Activated B cell treated with CpG ODN at 0.5 μM for 24 hours (primary cell): Measurements from ENCODE around the gene EPB41L4A. TPM values are rescaled to one million over a fixed set of nuclear protein-coding genes. Genes with fewer than 3 reads are reported as not detected.

ENCODE experiments used
- ATAC-seq: fragments of 200-7000 bp; cut with Tn5 transposase; one replicate; pipeline ENCODE4 v1.10.0; 2021; ENCODE audit warnings: low read depth, mild to moderate bottlenecking, moderate library complexity
- CTCF ChIA-PET: fragments of 350-600 bp; sonication (Branson Sonifier 250); formaldehyde crosslinking; loops from one replicate; lab custom pipeline; 2021; ENCODE audit warnings: antibody characterized with exemption; lab: Charles Lee
- POLR2A ChIA-PET: fragments of 350-600 bp; sonication (Branson Sonifier 250); formaldehyde crosslinking; loops from one replicate; lab custom pipeline; 2021; ENCODE audit warnings: antibody characterized with exemption; lab: Charles Lee
- DNase-seq: peaks from one replicate; pipeline ENCODE4 v3.0.0; 2022
- H3K27ac Mint-ChIP-seq: one replicate; pipeline ENCODE4 v1.8.0; 2020; ENCODE audit warnings: mixed read lengths
- H3K27me3 Mint-ChIP-seq: one replicate; pipeline ENCODE4 v1.8.0; 2021; ENCODE audit warnings: mixed read lengths
- H3K36me3 Mint-ChIP-seq: one replicate; pipeline ENCODE4 v1.8.0; 2021; ENCODE audit warnings: low read depth, mixed read lengths
- H3K4me1 Mint-ChIP-seq: one replicate; pipeline ENCODE4 v1.8.0; 2021; ENCODE audit warnings: mixed read lengths
- H3K4me3 Mint-ChIP-seq: one replicate; pipeline ENCODE4 v1.8.0; 2020; ENCODE audit warnings: mild to moderate bottlenecking, mixed read lengths
- H3K9me3 Mint-ChIP-seq: one replicate; pipeline ENCODE4 v1.8.0; 2020; ENCODE audit warnings: mixed read lengths
- intact Hi-C: fragments of 100-400 bp; cut with micrococcal nuclease; formaldehyde crosslinking; loops from one replicate; pipeline ENCODE4 v1.15.1; 2024
- total RNA-seq: library from RNA; stranded (reverse); gene quantifications from 2 replicates; pipeline ENCODE4 v1.2.3, GENCODE V29; 2022
- TF ChIP-seq, protein P1 (sequence below): fragments of 200-600 bp; IDR thresholded peaks from one replicate; pipeline ENCODE4 v1.8.0; 2022; ENCODE audit warnings: antibody characterized with exemption, mild to moderate bottlenecking

Gene EPB41L4A
- total RNA-seq, 1 donor from 2014 or later, result 7.1 TPM

GRCh38 chr5:112247960-112248359 lies 171.1 kb downstream of the EPB41L4A start:
- Mint-ChIP-seq H3K36me3 (no peaks in the 10 kb centered on the region), H3K9me3 (no peaks in the 10 kb centered on the region), H3K27ac (no peak overlapping the region), H3K4me3 (no peak overlapping the region), H3K4me1 (no peaks in the 10 kb centered on the region), H3K27me3 (no peaks in the 10 kb centered on the region)
- intact Hi-C loops, result no loop called here
- ATAC-seq (no peak), DNase-seq (no peak)
- POLR2A ChIA-PET, result no interaction called here
- TF ChIP-seq, protein P1, sequence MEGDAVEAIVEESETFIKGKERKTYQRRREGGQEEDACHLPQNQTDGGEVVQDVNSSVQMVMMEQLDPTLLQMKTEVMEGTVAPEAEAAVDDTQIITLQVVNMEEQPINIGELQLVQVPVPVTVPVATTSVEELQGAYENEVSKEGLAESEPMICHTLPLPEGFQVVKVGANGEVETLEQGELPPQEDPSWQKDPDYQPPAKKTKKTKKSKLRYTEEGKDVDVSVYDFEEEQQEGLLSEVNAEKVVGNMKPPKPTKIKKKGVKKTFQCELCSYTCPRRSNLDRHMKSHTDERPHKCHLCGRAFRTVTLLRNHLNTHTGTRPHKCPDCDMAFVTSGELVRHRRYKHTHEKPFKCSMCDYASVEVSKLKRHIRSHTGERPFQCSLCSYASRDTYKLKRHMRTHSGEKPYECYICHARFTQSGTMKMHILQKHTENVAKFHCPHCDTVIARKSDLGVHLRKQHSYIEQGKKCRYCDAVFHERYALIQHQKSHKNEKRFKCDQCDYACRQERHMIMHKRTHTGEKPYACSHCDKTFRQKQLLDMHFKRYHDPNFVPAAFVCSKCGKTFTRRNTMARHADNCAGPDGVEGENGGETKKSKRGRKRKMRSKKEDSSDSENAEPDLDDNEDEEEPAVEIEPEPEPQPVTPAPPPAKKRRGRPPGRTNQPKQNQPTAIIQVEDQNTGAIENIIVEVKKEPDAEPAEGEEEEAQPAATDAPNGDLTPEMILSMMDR, result no peak
- CTCF ChIA-PET, result no interaction called here

GRCh38 chr5:112245656-112246055 lies 173.4 kb downstream of the EPB41L4A start:
- CTCF ChIA-PET, result no interaction called here
- Mint-ChIP-seq H3K27me3 (no peaks in the 10 kb centered on the region), H3K4me1 (no peaks in the 10 kb centered on the region), H3K27ac (no peak overlapping the region), H3K36me3 (no peaks in the 10 kb centered on the region), H3K9me3 (no peaks in the 10 kb centered on the region), H3K4me3 (no peak overlapping the region)
- no peak for ATAC-seq
- POLR2A ChIA-PET, result no interaction called here
- no peak for DNase-seq
- intact Hi-C loops, result no loop called here
- TF ChIP-seq, protein P1, result no peak

DNA sequence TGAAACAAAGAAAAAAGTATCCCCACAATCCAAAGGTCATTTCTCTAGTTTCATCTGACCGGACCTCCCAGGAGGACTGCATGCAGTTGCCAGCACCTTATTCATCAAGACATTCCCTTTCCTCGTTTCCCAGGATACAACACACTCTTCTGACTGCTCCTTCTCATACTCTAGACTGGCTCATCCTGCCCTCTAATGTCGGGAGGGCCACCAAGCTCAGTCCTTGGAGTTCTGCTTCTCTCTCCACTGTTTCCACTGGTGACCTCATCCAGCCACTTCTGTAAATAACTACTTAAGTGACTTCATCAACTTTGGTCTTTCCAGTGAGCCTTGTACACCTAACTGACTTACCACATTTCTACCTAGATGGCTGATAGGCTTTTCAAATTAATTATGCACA lies 179.1 kb downstream of the EPB41L4A start:
- TF ChIP-seq, protein P1, result no peak
- peaks cover 2% of the 10 kb centered on the region for H3K27me3 Mint-ChIP-seq
- H3K27ac Mint-ChIP-seq, result no peak overlapping the region
- ChIA-PET POLR2A (no interaction called here), CTCF (interaction anchor here (2.2 kb wide), 1 partner anchor 180 kb away, joined by 13 read pairs; the partner anchor contains the start of gene EPB41L4A)
- H3K9me3 Mint-ChIP-seq, result no peaks in the 10 kb centered on the region
- intact Hi-C loops, result no loop called here
- H3K36me3 Mint-ChIP-seq, result no peaks in the 10 kb centered on the region
- no peaks in the 10 kb centered on the region for H3K4me1 Mint-ChIP-seq
- DNase-seq, result no peak
- H3K4me3 Mint-ChIP-seq, result no peak overlapping the region
- no peak for ATAC-seq

GRCh38 chr5:112238473-112238872 lies 180.6 kb downstream of the EPB41L4A start:
- intact Hi-C loops, result loop anchor here (1.0 kb wide), 1 partner anchor 182 kb away; no protein-coding TSS in a partner anchor
- ATAC-seq (no peak), DNase-seq (no peak)
- H3K4me1 Mint-ChIP-seq, result no peaks in the 10 kb centered on the region
- TF ChIP-seq, protein P1, result no peak
- no peak overlapping the region for H3K4me3 Mint-ChIP-seq
- no peaks in the 10 kb centered on the region for H3K9me3 Mint-ChIP-seq
- no peaks in the 10 kb centered on the region for H3K36me3 Mint-ChIP-seq
- ChIA-PET POLR2A (no interaction called here), CTCF (interaction anchor here (1.2 to 2.2 kb wide), 2 partner anchors 181 to 519 kb away, joined by 5 to 13 read pairs; partner anchors contain the start of gene EPB41L4A)
- H3K27ac Mint-ChIP-seq, result no peak overlapping the region
- peaks cover 2% of the 10 kb centered on the region for H3K27me3 Mint-ChIP-seq

DNA sequence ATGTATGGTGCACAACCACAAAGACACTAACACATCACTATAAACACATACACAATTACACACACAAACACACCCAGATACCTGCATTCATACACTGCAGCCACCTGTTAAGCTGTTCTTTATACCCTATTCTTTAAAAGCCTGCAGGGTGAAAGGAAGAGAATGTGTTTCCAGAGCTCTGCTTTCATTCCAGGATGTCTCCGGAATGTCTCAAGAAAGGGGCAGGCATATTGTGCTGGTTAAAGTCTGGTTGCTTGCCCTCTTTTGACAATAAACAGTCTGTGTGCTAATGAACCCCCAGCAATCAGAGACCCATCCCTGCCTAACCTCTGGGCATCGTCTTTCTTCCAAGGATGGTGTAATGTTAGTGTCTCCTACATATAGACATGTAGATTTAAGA lies 181.6 kb downstream of the EPB41L4A start:
- H3K27me3 Mint-ChIP-seq, result peaks cover 2% of the 10 kb centered on the region
- POLR2A ChIA-PET, result no interaction called here
- TF ChIP-seq, protein P1, result no peak
- DNase-seq (no peak), ATAC-seq (no peak)
- CTCF ChIA-PET, result no interaction called here
- no peak overlapping the region for H3K4me3 Mint-ChIP-seq
- no peaks in the 10 kb centered on the region for H3K9me3 Mint-ChIP-seq
- H3K36me3 Mint-ChIP-seq, result no peaks in the 10 kb centered on the region
- intact Hi-C loops, result no loop called here
- no peaks in the 10 kb centered on the region for H3K4me1 Mint-ChIP-seq
- no peak overlapping the region for H3K27ac Mint-ChIP-seq
